CD4-positive, alpha-beta T cell treated with Interleukin-6 at 100 ng/mL for 8 hours (primary cell): Measurements from ENCODE around the gene SH2B3.
"Not testable (repeated sequence)": the region's sequence is repeated elsewhere in the genome, so short reads cannot be mapped to it uniquely, and the experiment has no call there.

Source experiments
- DNase-seq: peaks from one replicate; pipeline ENCODE4 v3.0.0-alpha.2; 2020; ENCODE audit warnings: mixed read lengths, low spot score

The SH2B3 gene

GRCh38 chr12:111458546-111459172 is 52.9 kb downstream of the SH2B3 start:
- DNase-seq, result no peak

- DNase-seq, result not testable (repeated sequence)
Observed at GRCh38 chr12:111460111-111460510, 54.4 kb downstream of the SH2B3 start.

GRCh38 chr12:111462210-111462769 is 56.6 kb downstream of the SH2B3 start:
- no peak for DNase-seq

GRCh38 chr12:111467092-111467856 is 61.6 kb downstream of the SH2B3 start:
- no peak for DNase-seq

- DNase-seq, result no peak
Observed at GRCh38 chr12:111467857-111468241, 62.1 kb downstream of the SH2B3 start.

- no peak for DNase-seq
Observed at GRCh38 chr12:111469401-111469800, 63.7 kb downstream of the SH2B3 start.

- no peak for DNase-seq
Observed at GRCh38 chr12:111471236-111471635, 65.5 kb downstream of the SH2B3 start.

DNA sequence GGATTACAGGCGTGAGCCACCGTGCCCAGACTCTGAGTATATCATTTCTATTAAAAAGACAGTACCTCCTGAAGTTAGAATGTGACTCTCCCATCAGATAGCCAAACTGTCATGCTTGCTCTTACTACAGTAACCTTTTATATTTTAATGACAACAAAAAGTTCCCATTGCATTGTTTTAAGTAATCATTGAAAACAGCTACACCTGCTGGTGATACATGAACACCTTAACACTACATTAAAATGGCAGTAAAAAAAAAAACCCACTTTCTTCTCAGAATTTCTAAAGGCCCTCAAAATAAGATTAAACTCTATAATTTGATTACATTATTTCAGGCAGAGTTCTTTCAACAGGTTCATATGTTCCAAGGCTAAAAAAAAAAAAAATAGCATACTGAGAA is 76.7 kb downstream of the SH2B3 start:
- no peak for DNase-seq

DNA sequence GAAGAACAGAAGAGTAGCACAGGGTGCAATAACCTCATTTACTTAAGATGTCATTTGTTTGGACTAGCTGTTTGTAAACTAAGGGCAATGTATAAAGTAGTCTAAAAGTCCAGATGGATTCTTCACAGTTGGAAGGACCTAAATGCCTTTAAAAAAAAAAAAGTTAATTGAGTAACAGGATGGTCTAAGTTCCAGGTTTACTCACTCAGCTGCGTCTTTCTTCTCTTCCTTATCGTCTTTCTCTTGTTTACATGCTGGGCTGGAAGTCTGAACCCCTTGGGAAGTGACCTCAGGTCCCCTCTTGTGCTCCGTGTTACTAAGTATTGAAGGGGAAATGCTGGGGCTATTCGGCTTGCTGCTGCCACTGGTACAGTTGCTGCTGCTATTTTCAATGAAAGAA is 82.5 kb downstream of the SH2B3 start:
- DNase-seq, result no peak

DNA sequence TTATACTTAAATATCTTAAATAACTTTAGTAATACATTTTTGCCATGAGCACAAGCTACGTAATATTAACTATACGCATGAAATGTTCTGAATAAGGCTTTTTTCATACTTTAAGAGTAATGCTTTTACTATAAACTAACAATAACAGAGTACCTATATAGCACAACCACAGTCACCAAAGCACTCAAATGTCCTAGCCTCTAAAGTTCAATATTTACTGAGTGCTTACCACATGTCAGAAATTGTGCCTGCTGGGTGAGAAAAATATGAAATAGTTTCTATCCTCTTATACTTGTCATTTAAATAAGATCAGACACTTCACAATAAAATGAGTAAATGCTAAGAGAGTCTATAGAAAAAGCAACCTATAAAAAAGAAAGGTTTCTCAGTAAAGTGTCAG is 83.1 kb downstream of the SH2B3 start:
- DNase-seq, result no peak

GRCh38 chr12:111492979-111493378 is 87.3 kb downstream of the SH2B3 start:
- DNase-seq, result not testable (repeated sequence)

GRCh38 chr12:111494676-111495075 is 89.0 kb downstream of the SH2B3 start:
- DNase-seq, result no peak
